Brain microvascular endothelial cell (primary cell): ENCODE data around the gene ADM.

Experiments used
- DNase-seq: peaks from one replicate; pipeline ENCODE4 v3.0.0-alpha.2; 2020
- H3K27ac ChIP-seq: fragments of 250-450 bp; sonication (Bioruptor Pico); 2 replicates; pipeline ENCODE4 v1.5.1; 2020; ENCODE audit warnings: mild to moderate bottlenecking, moderate library complexity
- H3K27me3 ChIP-seq: fragments of 250-450 bp; sonication (Bioruptor Pico); replicated peaks from 2 replicates; pipeline ENCODE4 v1.5.1; 2020; ENCODE audit warnings: mild to moderate bottlenecking
- H3K36me3 ChIP-seq: fragments of 250-450 bp; sonication (Bioruptor Pico); replicated peaks from 2 replicates; pipeline ENCODE4 v1.5.1; 2020; ENCODE audit warnings: mild to moderate bottlenecking
- H3K4me3 ChIP-seq: 2 replicates; pipeline ENCODE4 v1.5.1; 2011; ENCODE audit warnings: low read depth, mild to moderate bottlenecking, control low read depth, low read length, moderate library complexity
- CTCF ChIP-seq: IDR thresholded peaks from 2 replicates; pipeline ENCODE4 v1.5.1; 2011; ENCODE audit warnings: low read depth, mild to moderate bottlenecking, moderate library complexity, low read length, control low read depth, inconsistent platforms; ENCODE audit errors: missing control alignments
- in situ Hi-C: cut with HindIII; loops from 2 replicates; pipeline ENCODE4 v1.10.0; 2017; ENCODE audit warnings: low sequenced_read_pairs, low pct_ligation_motif_present

The ADM gene

GRCh38 chr11:10309163-10310093 is 4.6 kb downstream of the ADM start:
- Histone ChIP-seq H3K4me3 (no peak overlapping the region), H3K27me3 (no peaks in the 10 kb centered on the region), H3K27ac (peak overlapping the region; percentile 62), H3K36me3 (peaks cover 20% of the 10 kb centered on the region)
- in situ Hi-C loops = loop anchor here (25.0 kb wide), 1 partner anchor 322 kb away; no protein-coding TSS in a partner anchor
- no peak for TF ChIP-seq CTCF
- peak; percentile 65 for DNase-seq

GRCh38 chr11:10310301-10310841 is 5.5 kb downstream of the ADM start:
- TF ChIP-seq CTCF = no peak
- H3K27me3 ChIP-seq = no peaks in the 10 kb centered on the region
- in situ Hi-C loops = loop anchor here (25.0 kb wide), 1 partner anchor 323 kb away; no protein-coding TSS in a partner anchor
- H3K27ac ChIP-seq = no peak overlapping the region
- peak; percentile 22 for DNase-seq
- H3K36me3 ChIP-seq = peaks cover 20% of the 10 kb centered on the region
- H3K4me3 ChIP-seq = no peak overlapping the region

- in situ Hi-C loops = loop anchor here (25.0 kb wide), 1 partner anchor 325 kb away; no protein-coding TSS in a partner anchor
- TF ChIP-seq CTCF = no peak
Observed at GRCh38 chr11:10311802-10312201, 6.9 kb downstream of the ADM start.

GRCh38 chr11:10314199-10315072 is 9.6 kb downstream of the ADM start:
- DNase-seq = peak; percentile 61
- Histone ChIP-seq H3K27ac (no peak overlapping the region), H3K36me3 (no peaks in the 10 kb centered on the region), H3K27me3 (no peaks in the 10 kb centered on the region), H3K4me3 (no peak overlapping the region)
- TF ChIP-seq CTCF = no peak
- in situ Hi-C loops = loop anchor here (25.0 kb wide), 1 partner anchor 327 kb away; no protein-coding TSS in a partner anchor

More at GRCh38 chr11:10311802-10312201, 6.9 kb downstream of the ADM start:
- Histone ChIP-seq H3K27ac (no peak overlapping the region), H3K4me3 (no peak overlapping the region), H3K27me3 (no peaks in the 10 kb centered on the region), H3K36me3 (peaks cover 6% of the 10 kb centered on the region)
- no peak for DNase-seq

- H3K27ac ChIP-seq = no peak overlapping the region
- in situ Hi-C loops = loop anchor here (25.0 kb wide), 1 partner anchor 328 kb away; no protein-coding TSS in a partner anchor
- no peak for TF ChIP-seq CTCF
Observed at GRCh38 chr11:10315083-10315482, 10.2 kb downstream of the ADM start.

More at GRCh38 chr11:10315083-10315482, 10.2 kb downstream of the ADM start:
- H3K4me3 ChIP-seq = no peak overlapping the region
- DNase-seq = no peak
- no peaks in the 10 kb centered on the region for H3K27me3 ChIP-seq
- no peaks in the 10 kb centered on the region for H3K36me3 ChIP-seq
